ENCODE data around the gene MISP3. TPM values are rescaled to one million over a fixed set of nuclear protein-coding genes. Genes with fewer than 3 reads are reported as not detected.
A peak's percentile ranks its signal among the peaks of the same experiment; 100 is the strongest.

Gene MISP3
- total and polyA plus RNA-seq, 2 experiments from 2014 or later, result 1.9 to 2.4 TPM

DNA sequence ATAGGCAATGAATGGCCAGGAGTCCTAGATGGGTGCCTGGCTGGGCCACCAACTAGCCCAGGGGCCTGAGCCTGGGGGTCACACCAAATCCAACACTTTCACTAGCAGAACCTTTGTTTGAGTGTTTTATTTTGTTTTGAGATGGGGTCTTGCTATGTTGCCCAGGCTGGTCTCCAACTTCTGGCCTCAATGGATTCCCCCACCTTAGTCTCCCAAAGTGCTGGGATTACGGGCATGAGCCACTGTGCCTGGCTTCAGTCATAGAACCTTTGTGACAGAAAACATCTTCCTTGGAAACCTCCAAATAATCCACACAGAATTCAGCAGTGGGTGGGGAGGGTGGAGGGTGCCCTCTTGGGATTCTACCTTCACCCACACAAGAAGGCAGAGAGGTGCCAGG, 38.9 kb downstream of the MISP3 start:
- H3K36me3 Mint-ChIP-seq (ENCODE audit: low read depth), result no peaks in the 10 kb centered on the region
- H3F3A ChIP-seq (replicated peaks; ENCODE audit: low read depth), result peaks cover 15% of the 10 kb centered on the region
- H4K20me1 ChIP-seq (replicated peaks; ENCODE audit: insufficient read depth), result peaks cover 8% of the 10 kb centered on the region; the same call in 1 of the 2 replicates
- H3K27ac Mint-ChIP-seq, result no peak overlapping the region
- peak overlapping the region; percentile 64; the same call in 1 of the 2 replicates for H3K4me2 ChIP-seq
- H3K4me1 Mint-ChIP-seq, result peaks cover 31% of the 10 kb centered on the region
- H3K79me2 ChIP-seq (replicated peaks; ENCODE audit: insufficient read depth), result peaks cover 12% of the 10 kb centered on the region
- no peaks in the 10 kb centered on the region for H3K9me2 ChIP-seq (ENCODE audit: insufficient read depth)
- TF ChIP-seq EZH2 (IDR thresholded peaks at IDR 0.05; ENCODE audit: low read depth, unreplicated experiment) (no peak), JUNB (IDR thresholded peaks at IDR 0.05; ENCODE audit: unreplicated experiment) (no peak), STAT1 (IDR thresholded peaks at IDR 0.05; ENCODE audit: unreplicated experiment) (no peak), ZNF114 (CRISPR knock-in tag; IDR thresholded peaks at IDR 0.05) (no peak), CREB1 (CRISPR knock-in tag; IDR thresholded peaks at IDR 0.05; ENCODE audit: low read depth) (no peak), NANOG (IDR thresholded peaks at IDR 0.05; ENCODE audit: borderline replicate concordance) (no peak), POLR2AphosphoS5 (IDR thresholded peaks at IDR 0.05; ENCODE audit: low read depth) (no peak)
- TF ChIP-seq, protein P1, sequence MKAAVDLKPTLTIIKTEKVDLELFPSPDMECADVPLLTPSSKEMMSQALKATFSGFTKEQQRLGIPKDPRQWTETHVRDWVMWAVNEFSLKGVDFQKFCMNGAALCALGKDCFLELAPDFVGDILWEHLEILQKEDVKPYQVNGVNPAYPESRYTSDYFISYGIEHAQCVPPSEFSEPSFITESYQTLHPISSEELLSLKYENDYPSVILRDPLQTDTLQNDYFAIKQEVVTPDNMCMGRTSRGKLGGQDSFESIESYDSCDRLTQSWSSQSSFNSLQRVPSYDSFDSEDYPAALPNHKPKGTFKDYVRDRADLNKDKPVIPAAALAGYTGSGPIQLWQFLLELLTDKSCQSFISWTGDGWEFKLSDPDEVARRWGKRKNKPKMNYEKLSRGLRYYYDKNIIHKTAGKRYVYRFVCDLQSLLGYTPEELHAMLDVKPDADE (IDR thresholded peaks at IDR 0.05), result no peak
- ATAC-seq (no peak), DNase-seq (ENCODE audit: low spot score) (no peak)
- peaks cover 37% of the 10 kb centered on the region for H3K4me1 ChIP-seq (ENCODE audit: insufficient read depth)
- no peaks in the 10 kb centered on the region; the same call in 2 of the 3 replicates for H3K9me3 Mint-ChIP-seq
- no peaks in the 10 kb centered on the region for H3K27me3 ChIP-seq (ENCODE audit: insufficient read depth)
- no peak overlapping the region for H2AFZ ChIP-seq
- H3K36me3 ChIP-seq (ENCODE audit: insufficient read depth), result no peaks in the 10 kb centered on the region
- H3K27me3 Mint-ChIP-seq (ENCODE audit: insufficient read depth, low read depth, poor library complexity), result peaks cover 4% of the 10 kb centered on the region
- no peak overlapping the region for H3K27ac ChIP-seq (ENCODE audit: low read depth)
- no peak overlapping the region for H3K4me3 Mint-ChIP-seq
- H3K4me3 ChIP-seq, result no peak overlapping the region

DNA sequence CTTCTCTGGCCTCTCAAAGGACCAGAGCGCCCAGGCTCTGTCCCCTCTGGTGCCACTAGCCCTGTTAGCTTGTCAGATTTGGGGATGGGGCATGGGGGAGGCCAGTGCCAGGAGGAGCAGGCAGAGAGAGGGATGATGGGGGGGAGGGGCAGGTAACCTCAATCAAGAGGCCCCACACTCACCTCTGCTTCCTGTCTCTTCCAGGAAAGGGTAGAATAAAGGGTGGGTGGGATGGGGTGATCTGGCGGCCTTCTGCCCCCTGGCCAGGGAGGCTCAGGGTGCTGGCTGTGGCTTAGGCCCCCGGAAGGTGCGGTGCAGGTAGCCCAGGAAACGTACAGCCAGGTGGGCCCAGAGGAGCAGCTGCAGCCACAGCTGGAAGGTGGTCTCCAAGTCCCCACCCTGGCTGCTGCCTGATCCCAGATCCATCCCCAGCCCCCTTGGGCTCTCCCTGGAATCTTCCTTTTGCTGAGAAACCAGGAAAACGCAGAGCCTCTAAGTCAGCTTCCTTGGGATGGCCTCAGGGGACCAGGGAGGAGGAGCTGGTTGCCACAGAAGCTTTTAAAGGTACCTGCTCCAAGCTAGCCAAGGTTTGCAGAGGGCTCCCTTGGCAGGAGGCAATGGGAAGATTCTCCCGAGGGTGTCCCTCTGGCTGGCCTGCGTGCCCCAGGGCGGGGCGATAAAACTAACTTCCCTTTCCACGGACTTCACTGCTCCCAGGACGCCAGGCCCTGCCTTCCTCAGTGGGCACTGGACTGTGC, 39.6 kb downstream of the MISP3 start:
- Mint-ChIP-seq H3K27ac (0 out of 2 replicates have a peak overlapping the region, but pooled peaks have one; percentile 27), H3K9me3 (no peaks in the 10 kb centered on the region; the same call in 2 of the 3 replicates), H3K4me3 (no peak overlapping the region; the same call in 2 of the 3 replicates), H3K27me3 (ENCODE audit: insufficient read depth, low read depth, poor library complexity) (peaks cover 4% of the 10 kb centered on the region), H3K4me1 (peaks cover 36% of the 10 kb centered on the region), H3K36me3 (ENCODE audit: low read depth) (no peaks in the 10 kb centered on the region)
- peak overlapping the region; percentile 68 for H3K4me2 ChIP-seq
- 0 out of 2 replicates have a peak overlapping the region, but pooled peaks have one; percentile 30 for H3K4me3 ChIP-seq
- H3K9me2 ChIP-seq (ENCODE audit: insufficient read depth), result no peaks in the 10 kb centered on the region
- ATAC-seq (no peak), DNase-seq (ENCODE audit: low spot score) (peak; percentile 34)
- H2AFZ ChIP-seq, result no peak overlapping the region
- peaks cover 15% of the 10 kb centered on the region for H3F3A ChIP-seq (replicated peaks; ENCODE audit: low read depth)
- H3K4me1 ChIP-seq (ENCODE audit: insufficient read depth), result peaks cover 42% of the 10 kb centered on the region
- peaks cover 11% of the 10 kb centered on the region for H4K20me1 ChIP-seq (replicated peaks; ENCODE audit: insufficient read depth)
- no peaks in the 10 kb centered on the region for H3K27me3 ChIP-seq (ENCODE audit: insufficient read depth)
- TF ChIP-seq NANOG (IDR thresholded peaks at IDR 0.05; ENCODE audit: borderline replicate concordance), result no peak
- no peak for TF ChIP-seq ZNF114 (CRISPR knock-in tag; IDR thresholded peaks at IDR 0.05)
- no peak for TF ChIP-seq ZNF331 (CRISPR knock-in tag; IDR thresholded peaks at IDR 0.05; ENCODE audit: low read depth)
- TF ChIP-seq POLR2AphosphoS5 (IDR thresholded peaks at IDR 0.05; ENCODE audit: low read depth), result no peak
- TF ChIP-seq EZH2 (IDR thresholded peaks at IDR 0.05; ENCODE audit: low read depth, unreplicated experiment), result no peak
- TF ChIP-seq STAT1 (IDR thresholded peaks at IDR 0.05; ENCODE audit: unreplicated experiment), result no peak
- TF ChIP-seq, protein P2, sequence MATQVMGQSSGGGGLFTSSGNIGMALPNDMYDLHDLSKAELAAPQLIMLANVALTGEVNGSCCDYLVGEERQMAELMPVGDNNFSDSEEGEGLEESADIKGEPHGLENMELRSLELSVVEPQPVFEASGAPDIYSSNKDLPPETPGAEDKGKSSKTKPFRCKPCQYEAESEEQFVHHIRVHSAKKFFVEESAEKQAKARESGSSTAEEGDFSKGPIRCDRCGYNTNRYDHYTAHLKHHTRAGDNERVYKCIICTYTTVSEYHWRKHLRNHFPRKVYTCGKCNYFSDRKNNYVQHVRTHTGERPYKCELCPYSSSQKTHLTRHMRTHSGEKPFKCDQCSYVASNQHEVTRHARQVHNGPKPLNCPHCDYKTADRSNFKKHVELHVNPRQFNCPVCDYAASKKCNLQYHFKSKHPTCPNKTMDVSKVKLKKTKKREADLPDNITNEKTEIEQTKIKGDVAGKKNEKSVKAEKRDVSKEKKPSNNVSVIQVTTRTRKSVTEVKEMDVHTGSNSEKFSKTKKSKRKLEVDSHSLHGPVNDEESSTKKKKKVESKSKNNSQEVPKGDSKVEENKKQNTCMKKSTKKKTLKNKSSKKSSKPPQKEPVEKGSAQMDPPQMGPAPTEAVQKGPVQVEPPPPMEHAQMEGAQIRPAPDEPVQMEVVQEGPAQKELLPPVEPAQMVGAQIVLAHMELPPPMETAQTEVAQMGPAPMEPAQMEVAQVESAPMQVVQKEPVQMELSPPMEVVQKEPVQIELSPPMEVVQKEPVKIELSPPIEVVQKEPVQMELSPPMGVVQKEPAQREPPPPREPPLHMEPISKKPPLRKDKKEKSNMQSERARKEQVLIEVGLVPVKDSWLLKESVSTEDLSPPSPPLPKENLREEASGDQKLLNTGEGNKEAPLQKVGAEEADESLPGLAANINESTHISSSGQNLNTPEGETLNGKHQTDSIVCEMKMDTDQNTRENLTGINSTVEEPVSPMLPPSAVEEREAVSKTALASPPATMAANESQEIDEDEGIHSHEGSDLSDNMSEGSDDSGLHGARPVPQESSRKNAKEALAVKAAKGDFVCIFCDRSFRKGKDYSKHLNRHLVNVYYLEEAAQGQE (IDR thresholded peaks at IDR 0.05; ENCODE audit: unreplicated experiment), result no peak
- TF ChIP-seq EZH2phosphoT487 (IDR thresholded peaks at IDR 0.05; ENCODE audit: unreplicated experiment), result no peak
- no peaks in the 10 kb centered on the region for H3K36me3 ChIP-seq (ENCODE audit: insufficient read depth)
- peaks cover 17% of the 10 kb centered on the region for H3K79me2 ChIP-seq (replicated peaks; ENCODE audit: insufficient read depth)
- 0 out of 2 replicates have a peak overlapping the region, but pooled peaks have one; percentile 63 for H3K27ac ChIP-seq (ENCODE audit: low read depth)

Measured in GM23338 (cell line).